ENCODE data around the gene ACSS1.

ACSS1 gene

DNA sequence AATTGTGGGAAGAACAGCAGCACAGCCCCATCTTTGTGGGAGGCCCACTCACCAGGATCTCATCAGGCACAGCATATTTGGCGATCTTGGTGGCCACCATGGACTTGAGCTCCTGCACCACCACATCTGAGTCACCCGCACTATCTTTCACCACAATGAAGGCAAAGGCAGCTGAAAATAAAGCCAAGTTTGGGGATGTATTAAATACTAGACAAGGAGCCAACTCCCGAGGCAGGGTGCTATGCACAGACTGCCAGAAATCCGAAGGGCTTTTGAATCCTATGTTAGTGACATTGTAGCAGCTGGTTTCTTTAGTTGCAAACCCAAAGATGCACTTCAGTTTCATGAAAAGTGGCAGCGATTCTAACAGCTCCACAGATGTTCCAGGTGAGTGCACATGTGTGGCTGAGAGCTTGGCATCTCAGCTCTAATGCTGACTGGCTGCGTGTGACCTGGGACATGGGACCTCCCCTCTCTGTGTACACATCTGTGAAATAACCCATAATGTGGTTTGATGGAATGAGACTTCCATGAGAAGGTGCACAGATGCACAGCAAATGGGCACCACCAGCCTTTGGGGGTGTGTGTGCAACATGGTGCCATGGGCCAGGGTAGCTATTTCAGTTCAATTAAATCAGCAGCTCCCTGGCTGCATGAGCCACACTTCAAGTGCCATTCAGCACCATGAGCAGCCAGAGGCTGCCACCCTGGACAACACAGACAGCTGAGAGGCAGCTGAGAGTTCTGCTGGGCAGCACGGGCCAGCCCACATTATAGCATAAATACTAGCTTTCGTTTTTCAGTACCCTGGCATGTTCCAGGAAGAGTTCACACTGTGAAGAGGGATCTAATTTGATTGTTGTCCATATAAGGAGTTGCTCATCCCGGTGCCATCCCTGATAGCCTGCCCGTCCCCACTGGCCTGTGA, 48.5 kb downstream of the ACSS1 start:
- WGBS (ENCODE audit: extremely low coverage, insufficient coverage, low lambda C conversion rate) = no CpG with 5 or more reads among the region's 10 CpGs
- Histone ChIP-seq H4K5ac (ENCODE audit: low read length) (no peak overlapping the region), H3K4me1 (ENCODE audit: control insufficient read depth, low read depth, low read length) (no peaks in the 10 kb centered on the region), H3K56ac (ENCODE audit: low read length) (no peak overlapping the region), H3K36me3 (ENCODE audit: control insufficient read depth, insufficient read depth, low read length) (no peaks in the 10 kb centered on the region), H3K79me2 (ENCODE audit: control insufficient read depth, insufficient read depth, low read length) (no peaks in the 10 kb centered on the region), H3K4me3 (ENCODE audit: low read length) (no peak overlapping the region), H2BK120ac (ENCODE audit: low read depth, low read length) (no peak overlapping the region), H4K8ac (ENCODE audit: low read depth, low read length) (no peak overlapping the region), H2BK15ac (replicated peaks; ENCODE audit: low read depth) (no peak overlapping the region), H3K23ac (ENCODE audit: low read length) (no peak overlapping the region), H3K18ac (ENCODE audit: low read length) (no peak overlapping the region), H2BK5ac (ENCODE audit: low read length) (no peak overlapping the region), H3K4ac (ENCODE audit: low read depth, low read length) (no peak overlapping the region), H2AK5ac (ENCODE audit: low read length) (no peak overlapping the region), H3K4me2 (ENCODE audit: low read length) (no peak overlapping the region), H3K79me1 (ENCODE audit: low read length) (no peaks in the 10 kb centered on the region), H3K27me3 (ENCODE audit: insufficient read depth, low read length, poor library complexity) (no peaks in the 10 kb centered on the region), H3K9ac (ENCODE audit: low read length) (no peak overlapping the region), H3K27ac (ENCODE audit: low read depth, low read length) (no peak overlapping the region)
- no peak for DNase-seq

DNA sequence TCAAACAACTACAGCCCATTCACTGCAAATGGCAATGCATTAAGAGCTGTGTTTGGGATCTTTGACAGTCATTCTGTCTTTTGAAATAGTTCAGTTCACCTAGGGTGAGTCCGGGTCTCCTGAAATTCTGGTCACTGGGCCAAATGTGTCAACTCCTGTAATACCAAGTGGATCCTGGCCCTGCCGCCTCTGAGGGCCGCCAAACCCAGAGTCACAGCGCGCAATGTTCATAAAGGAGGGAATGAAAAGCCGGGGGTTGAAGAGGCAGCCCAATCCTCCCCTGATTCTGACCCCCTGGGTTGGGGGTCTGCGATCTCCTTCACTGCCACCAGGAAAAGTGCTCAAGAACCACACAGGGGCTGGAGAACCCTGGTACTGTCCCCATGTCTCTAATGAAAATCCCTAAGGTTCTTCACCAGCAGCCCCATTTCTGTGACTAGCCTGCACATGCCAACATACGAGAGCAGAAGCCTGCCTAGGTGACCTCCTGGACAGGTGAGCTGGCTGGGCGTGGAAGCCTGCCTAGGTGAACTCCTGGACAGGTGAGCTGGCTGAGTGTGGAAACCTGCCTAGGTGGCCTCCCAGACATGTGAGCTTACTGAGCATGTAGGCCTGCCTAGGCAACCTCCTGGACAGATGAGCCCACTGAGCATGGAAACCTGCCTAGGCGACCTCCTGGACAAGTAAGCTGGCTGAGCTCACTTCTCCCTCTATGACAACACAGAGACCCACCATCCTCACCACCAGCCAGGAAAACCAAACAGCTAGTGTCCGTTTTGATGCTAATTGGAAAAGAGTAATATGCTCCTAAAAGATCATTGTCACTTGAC, 49.3 kb downstream of the ACSS1 start:
- Histone ChIP-seq H3K27me3 (ENCODE audit: insufficient read depth, low read length, poor library complexity) (no peaks in the 10 kb centered on the region), H3K4me1 (ENCODE audit: control insufficient read depth, low read depth, low read length) (no peaks in the 10 kb centered on the region), H3K79me2 (ENCODE audit: control insufficient read depth, insufficient read depth, low read length) (no peaks in the 10 kb centered on the region), H4K8ac (ENCODE audit: low read depth, low read length) (no peak overlapping the region), H2BK15ac (replicated peaks; ENCODE audit: low read depth) (no peak overlapping the region), H3K36me3 (ENCODE audit: control insufficient read depth, insufficient read depth, low read length) (no peaks in the 10 kb centered on the region), H2BK5ac (ENCODE audit: low read length) (no peak overlapping the region), H2BK120ac (ENCODE audit: low read depth, low read length) (no peak overlapping the region), H3K4me2 (ENCODE audit: low read length) (no peak overlapping the region), H3K9ac (ENCODE audit: low read length) (no peak overlapping the region), H3K56ac (ENCODE audit: low read length) (no peak overlapping the region), H3K4ac (ENCODE audit: low read depth, low read length) (no peak overlapping the region), H3K79me1 (ENCODE audit: low read length) (no peaks in the 10 kb centered on the region), H3K23ac (ENCODE audit: low read length) (no peak overlapping the region), H3K18ac (ENCODE audit: low read length) (no peak overlapping the region), H2AK5ac (ENCODE audit: low read length) (no peak overlapping the region), H4K5ac (ENCODE audit: low read length) (no peak overlapping the region), H3K27ac (ENCODE audit: low read depth, low read length) (no peak overlapping the region), H3K4me3 (ENCODE audit: low read length) (no peak overlapping the region)
- WGBS (ENCODE audit: extremely low coverage, insufficient coverage, low lambda C conversion rate) = no CpG with 5 or more reads among the region's 11 CpGs
- DNase-seq = no peak

DNA sequence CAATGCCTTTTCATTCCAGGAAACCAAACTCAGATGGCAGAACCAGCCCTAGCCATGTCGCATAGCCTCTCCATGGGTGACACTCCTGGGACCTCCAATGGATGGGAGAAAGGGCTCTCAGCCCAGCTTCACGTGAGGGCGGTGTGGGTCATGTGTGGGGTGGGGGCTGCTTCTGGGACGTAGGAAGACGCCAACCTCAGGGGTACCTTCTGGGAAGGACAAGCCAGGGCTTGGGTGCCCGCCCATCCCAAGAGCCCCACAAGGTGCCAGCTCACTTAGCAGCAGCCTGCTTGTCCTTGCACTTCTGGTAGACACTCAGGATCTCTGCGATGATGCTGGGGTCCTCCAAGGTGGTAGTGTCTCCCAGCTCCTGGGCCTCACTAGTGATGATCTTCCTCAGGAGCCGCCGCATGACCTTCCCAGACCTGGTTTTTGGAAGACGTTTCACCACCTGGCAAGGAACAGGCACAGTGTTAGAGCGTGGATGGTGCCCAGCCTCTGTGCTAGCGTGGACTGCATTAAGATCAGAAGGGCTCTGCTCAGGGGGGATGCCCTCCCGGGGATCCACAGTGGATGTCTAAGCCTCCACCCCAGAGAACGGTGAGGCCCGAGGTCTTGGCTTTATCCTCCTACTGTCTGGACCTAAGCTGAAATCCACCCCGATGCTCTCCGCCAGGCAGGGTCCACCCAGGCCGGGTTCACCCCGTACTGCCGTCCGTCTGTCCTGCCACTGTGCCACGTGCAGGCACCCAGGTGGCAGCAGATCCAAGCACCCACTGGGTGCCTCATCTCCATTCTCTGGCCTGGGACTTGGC, 50.2 kb downstream of the ACSS1 start:
- Histone ChIP-seq H3K23ac (ENCODE audit: low read length) (no peak overlapping the region), H3K79me2 (ENCODE audit: control insufficient read depth, insufficient read depth, low read length) (no peaks in the 10 kb centered on the region), H2AK5ac (ENCODE audit: low read length) (no peak overlapping the region), H3K4ac (ENCODE audit: low read depth, low read length) (no peak overlapping the region), H3K56ac (ENCODE audit: low read length) (no peak overlapping the region), H3K4me1 (ENCODE audit: control insufficient read depth, low read depth, low read length) (no peaks in the 10 kb centered on the region), H3K9ac (ENCODE audit: low read length) (no peak overlapping the region), H3K18ac (ENCODE audit: low read length) (no peak overlapping the region), H3K27ac (ENCODE audit: low read depth, low read length) (no peak overlapping the region), H3K4me2 (ENCODE audit: low read length) (no peak overlapping the region), H2BK120ac (ENCODE audit: low read depth, low read length) (no peak overlapping the region), H3K4me3 (ENCODE audit: low read length) (no peak overlapping the region), H4K8ac (ENCODE audit: low read depth, low read length) (no peak overlapping the region), H3K36me3 (ENCODE audit: control insufficient read depth, insufficient read depth, low read length) (no peaks in the 10 kb centered on the region), H3K27me3 (ENCODE audit: insufficient read depth, low read length, poor library complexity) (no peaks in the 10 kb centered on the region), H3K79me1 (ENCODE audit: low read length) (no peaks in the 10 kb centered on the region), H4K5ac (ENCODE audit: low read length) (no peak overlapping the region), H2BK5ac (ENCODE audit: low read length) (no peak overlapping the region), H2BK15ac (replicated peaks; ENCODE audit: low read depth) (no peak overlapping the region)
- no CpG with 5 or more reads among the region's 22 CpGs for WGBS (ENCODE audit: extremely low coverage, insufficient coverage, low lambda C conversion rate)
- no peak for DNase-seq

DNA sequence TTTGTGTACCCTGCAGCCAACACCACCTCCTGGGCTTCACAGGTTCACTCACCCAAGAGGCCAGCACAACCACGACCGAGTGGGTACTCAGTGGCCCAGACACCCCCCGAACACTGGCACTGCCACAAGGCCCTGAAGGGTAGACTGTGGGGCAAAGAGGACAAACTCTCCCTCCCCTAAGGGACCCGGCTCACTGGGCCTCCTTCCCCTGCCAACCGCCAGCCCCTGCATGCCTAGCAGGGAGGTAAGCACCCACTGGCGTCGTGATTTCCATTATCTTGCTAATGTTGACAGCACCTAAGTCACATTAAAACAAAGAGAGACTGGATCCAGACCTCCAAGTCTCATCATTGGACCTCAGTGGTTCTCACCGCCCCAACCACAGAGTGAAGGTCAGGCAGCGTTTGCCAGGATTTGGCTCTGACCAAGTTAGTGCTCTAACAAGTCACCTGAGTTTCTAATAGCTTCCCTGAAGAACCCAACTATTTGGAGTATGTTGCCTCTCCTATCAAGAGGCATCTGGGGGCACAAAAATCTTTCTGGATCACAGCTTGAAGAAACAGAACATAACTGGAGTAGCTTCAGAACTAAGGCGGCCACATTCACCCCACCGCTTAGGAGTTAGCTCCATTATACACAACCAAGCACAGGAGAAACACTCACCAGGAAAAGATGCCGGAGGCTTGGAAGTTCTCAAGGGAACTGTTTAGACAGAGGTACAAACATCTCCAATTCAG, 51.3 kb downstream of the ACSS1 start:
- Histone ChIP-seq H3K79me1 (ENCODE audit: low read length) (no peaks in the 10 kb centered on the region), H4K8ac (ENCODE audit: low read depth, low read length) (no peak overlapping the region), H2AK5ac (ENCODE audit: low read length) (no peak overlapping the region), H3K18ac (ENCODE audit: low read length) (no peak overlapping the region), H3K4me3 (ENCODE audit: low read length) (no peak overlapping the region), H3K27ac (ENCODE audit: low read depth, low read length) (no peak overlapping the region), H2BK120ac (ENCODE audit: low read depth, low read length) (no peak overlapping the region), H3K4me2 (ENCODE audit: low read length) (no peak overlapping the region), H3K36me3 (ENCODE audit: control insufficient read depth, insufficient read depth, low read length) (no peaks in the 10 kb centered on the region), H4K5ac (ENCODE audit: low read length) (no peak overlapping the region), H3K4ac (ENCODE audit: low read depth, low read length) (no peak overlapping the region), H3K9ac (ENCODE audit: low read length) (no peak overlapping the region), H2BK5ac (ENCODE audit: low read length) (no peak overlapping the region), H2BK15ac (replicated peaks; ENCODE audit: low read depth) (no peak overlapping the region), H3K79me2 (ENCODE audit: control insufficient read depth, insufficient read depth, low read length) (no peaks in the 10 kb centered on the region), H3K56ac (ENCODE audit: low read length) (no peak overlapping the region), H3K27me3 (ENCODE audit: insufficient read depth, low read length, poor library complexity) (no peaks in the 10 kb centered on the region), H3K23ac (ENCODE audit: low read length) (no peak overlapping the region), H3K4me1 (ENCODE audit: control insufficient read depth, low read depth, low read length) (no peaks in the 10 kb centered on the region)
- no peak for DNase-seq
- no CpG with 5 or more reads among the region's 12 CpGs for whole genome bisulfite sequencing (ENCODE audit: extremely low coverage, insufficient coverage, low lambda C conversion rate)

DNA sequence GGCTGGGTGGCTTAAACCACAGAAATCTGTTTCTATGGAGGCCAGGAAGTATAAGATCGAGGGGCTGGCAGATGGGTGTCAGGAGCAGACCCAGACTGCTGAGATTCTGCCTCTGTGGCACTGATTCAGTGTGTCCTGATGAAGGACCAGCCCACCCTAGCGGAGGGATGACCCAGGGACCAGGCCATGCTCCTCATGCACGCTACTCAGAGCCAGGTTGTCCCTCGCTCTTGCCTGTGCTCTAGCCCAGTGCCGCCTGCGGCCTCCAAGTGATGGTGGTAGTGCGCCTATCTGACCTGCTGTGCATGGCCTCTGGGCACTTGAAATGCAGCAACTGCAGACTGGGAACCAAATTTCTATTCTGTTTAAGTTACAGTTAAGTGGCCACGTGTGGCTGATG, 52.3 kb downstream of the ACSS1 start:
- Histone ChIP-seq H3K56ac (ENCODE audit: low read length) (no peak overlapping the region), H3K27ac (ENCODE audit: low read depth, low read length) (no peak overlapping the region), H3K18ac (ENCODE audit: low read length) (no peak overlapping the region), H4K8ac (ENCODE audit: low read depth, low read length) (no peak overlapping the region), H3K79me1 (ENCODE audit: low read length) (no peaks in the 10 kb centered on the region), H3K4me3 (ENCODE audit: low read length) (no peak overlapping the region), H3K27me3 (ENCODE audit: insufficient read depth, low read length, poor library complexity) (no peaks in the 10 kb centered on the region), H3K9ac (ENCODE audit: low read length) (no peak overlapping the region), H2BK15ac (replicated peaks; ENCODE audit: low read depth) (no peak overlapping the region), H3K79me2 (ENCODE audit: control insufficient read depth, insufficient read depth, low read length) (no peaks in the 10 kb centered on the region), H3K4me1 (ENCODE audit: control insufficient read depth, low read depth, low read length) (no peaks in the 10 kb centered on the region), H3K36me3 (ENCODE audit: control insufficient read depth, insufficient read depth, low read length) (no peaks in the 10 kb centered on the region), H2BK120ac (ENCODE audit: low read depth, low read length) (no peak overlapping the region), H2BK5ac (ENCODE audit: low read length) (no peak overlapping the region), H2AK5ac (ENCODE audit: low read length) (no peak overlapping the region), H3K4ac (ENCODE audit: low read depth, low read length) (no peak overlapping the region), H3K4me2 (ENCODE audit: low read length) (no peak overlapping the region), H3K23ac (ENCODE audit: low read length) (no peak overlapping the region), H4K5ac (ENCODE audit: low read length) (no peak overlapping the region)
- no peak for DNase-seq
- no CpG with 5 or more reads among the region's 8 CpGs for WGBS (ENCODE audit: extremely low coverage, insufficient coverage, low lambda C conversion rate)

All from mesendoderm (in vitro differentiated cells).